ENCODE data around the gene REELD1.

REELD1 gene

GRCh38 chr4:146245246-146245645, 30.9 kb downstream of the REELD1 start:
- no peak for TF ChIP-seq CTCF (IDR thresholded peaks at IDR 0.05; ENCODE audit: low read depth, low read length, missing control alignments)
- no peak for DNase-seq (ENCODE audit: low read depth)

GRCh38 chr4:146245850-146246249, 31.5 kb downstream of the REELD1 start:
- TF ChIP-seq CTCF (IDR thresholded peaks at IDR 0.05; ENCODE audit: low read depth, low read length, missing control alignments): no peak
- no peak for DNase-seq (ENCODE audit: low read depth)
- H3K4me3 ChIP-seq (ENCODE audit: low read depth, low read length): no peak overlapping the region

More at GRCh38 chr4:146245246-146245645, 30.9 kb downstream of the REELD1 start:
- no peak overlapping the region for H3K4me3 ChIP-seq (ENCODE audit: low read depth, low read length)

- no peak for DNase-seq (ENCODE audit: low read depth)
- TF ChIP-seq CTCF (IDR thresholded peaks at IDR 0.05; ENCODE audit: low read depth, low read length, missing control alignments): no peak
- H3K4me3 ChIP-seq (ENCODE audit: low read depth, low read length): no peak overlapping the region
Observed at GRCh38 chr4:146246381-146246780, 32.0 kb downstream of the REELD1 start.

GRCh38 chr4:146247356-146247755, 33.0 kb downstream of the REELD1 start:
- DNase-seq (ENCODE audit: low read depth): no peak
- no peak for TF ChIP-seq CTCF (IDR thresholded peaks at IDR 0.05; ENCODE audit: low read depth, low read length, missing control alignments)
- no peak overlapping the region for H3K4me3 ChIP-seq (ENCODE audit: low read depth, low read length)

- no peak overlapping the region for H3K4me3 ChIP-seq (ENCODE audit: low read depth, low read length)
- no peak for DNase-seq (ENCODE audit: low read depth)
- TF ChIP-seq CTCF (IDR thresholded peaks at IDR 0.05; ENCODE audit: low read depth, low read length, missing control alignments): no peak
Observed at GRCh38 chr4:146252969-146253611, 38.8 kb downstream of the REELD1 start.

- H3K4me3 ChIP-seq (ENCODE audit: low read depth, low read length): no peak overlapping the region
- DNase-seq (ENCODE audit: low read depth): no peak
- no peak for TF ChIP-seq CTCF (IDR thresholded peaks at IDR 0.05; ENCODE audit: low read depth, low read length, missing control alignments)
Observed at GRCh38 chr4:146255463-146255862, 41.1 kb downstream of the REELD1 start.

GRCh38 chr4:146255874-146256273, 41.5 kb downstream of the REELD1 start:
- TF ChIP-seq CTCF (IDR thresholded peaks at IDR 0.05; ENCODE audit: low read depth, low read length, missing control alignments): no peak
- H3K4me3 ChIP-seq (ENCODE audit: low read depth, low read length): no peak overlapping the region
- no peak for DNase-seq (ENCODE audit: low read depth)
